Ascending aorta (tissue), 2 donors: ENCODE results near the gene ABCC1. TPM values are rescaled to one million over a fixed set of nuclear protein-coding genes. Genes with fewer than 3 reads are reported as not detected.

Experiments
- DNase-seq, 2 donors: peaks; one replicate each; pipeline ENCODE4 v3.0.0-alpha.2; 2019; ENCODE audit warnings: low spot score in 2 of 2
- H3K27ac ChIP-seq, 2 donors: fragments of 200-600 bp; sonication (generic); one replicate each; pipeline ENCODE4 v1.5.1; 2016 to 2017; ENCODE audit warnings: mild to moderate bottlenecking in 1 of 2
- H3K27me3 ChIP-seq: fragments of 200-600 bp; sonication (generic); one replicate; pipeline ENCODE4 v1.5.1; 2017
- H3K36me3 ChIP-seq, 2 donors: fragments of 200-600 bp; sonication (generic); one replicate each; pipeline ENCODE4 v1.5.1; 2016
- H3K4me1 ChIP-seq, 2 donors: fragments of 200-600 bp; sonication (generic); one replicate each; pipeline ENCODE4 v1.5.1; 2016 to 2017; ENCODE audit warnings: mild to moderate bottlenecking in 1 of 2
- H3K4me3 ChIP-seq, 2 donors: fragments of 200-600 bp; sonication (generic); one replicate each; pipeline ENCODE4 v1.5.1; 2016 to 2017; ENCODE audit warnings: mild to moderate bottlenecking in 1 of 2
- H3K9me3 ChIP-seq, 2 donors: fragments of 200-600 bp; sonication (generic); one replicate each; pipeline ENCODE4 v1.5.1; 2016
- intact Hi-C: fragments of 100-400 bp; cut with DNase I; formaldehyde crosslinking; loops from one replicate; pipeline ENCODE4 v1.15.1; 2023
- total RNA-seq: library from RNA; depleted of rRNA; stranded (reverse); fragments of >200 nt; gene quantifications from one replicate; pipeline ENCODE4 v1.1.0, GENCODE V29; 2016
- TF ChIP-seq, protein P1 (sequence below), 3 experiments: fragments of 200-600 bp in 2 of 3; fragments of 450-650 bp in 1 of 3; sonication (generic) in 2 of 3; IDR thresholded peaks; one replicate each; pipeline ENCODE4 v1.5.1; 2016 to 2019; ENCODE audit warnings: antibody characterized with exemption in 3 of 3, mild to moderate bottlenecking in 1 of 3, moderate library complexity in 1 of 3

ABCC1 gene
- total RNA-seq, 1 donor from 2014 or later: 144 TPM

DNA sequence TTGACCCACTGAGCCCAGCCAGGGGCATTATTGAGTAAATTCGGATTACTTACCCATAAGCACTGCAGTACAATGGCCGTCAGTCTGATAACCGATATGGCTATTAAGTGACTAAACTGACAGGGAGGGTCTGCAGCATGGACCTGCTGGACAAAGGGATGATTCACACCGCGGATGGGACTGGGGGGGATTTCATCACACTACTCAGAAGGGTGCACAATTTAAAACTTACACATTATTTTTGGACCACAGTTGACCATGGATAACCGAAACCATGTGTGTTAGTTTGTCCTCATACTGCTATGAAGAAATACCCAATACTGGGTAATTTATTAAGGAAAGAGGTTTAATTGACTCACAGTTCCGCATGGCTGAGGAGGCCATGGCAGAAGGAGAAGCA is 167.4 kb downstream of the ABCC1 start:
- no peak overlapping the region for H3K27ac ChIP-seq
- H3K36me3 ChIP-seq: peaks cover 70 to 77% of the 10 kb centered on the region in 2 donors
- H3K4me1 ChIP-seq: no peaks in the 10 kb centered on the region
- H3K4me3 ChIP-seq: no peak overlapping the region
- DNase-seq: no peak
- TF ChIP-seq, protein P1, sequence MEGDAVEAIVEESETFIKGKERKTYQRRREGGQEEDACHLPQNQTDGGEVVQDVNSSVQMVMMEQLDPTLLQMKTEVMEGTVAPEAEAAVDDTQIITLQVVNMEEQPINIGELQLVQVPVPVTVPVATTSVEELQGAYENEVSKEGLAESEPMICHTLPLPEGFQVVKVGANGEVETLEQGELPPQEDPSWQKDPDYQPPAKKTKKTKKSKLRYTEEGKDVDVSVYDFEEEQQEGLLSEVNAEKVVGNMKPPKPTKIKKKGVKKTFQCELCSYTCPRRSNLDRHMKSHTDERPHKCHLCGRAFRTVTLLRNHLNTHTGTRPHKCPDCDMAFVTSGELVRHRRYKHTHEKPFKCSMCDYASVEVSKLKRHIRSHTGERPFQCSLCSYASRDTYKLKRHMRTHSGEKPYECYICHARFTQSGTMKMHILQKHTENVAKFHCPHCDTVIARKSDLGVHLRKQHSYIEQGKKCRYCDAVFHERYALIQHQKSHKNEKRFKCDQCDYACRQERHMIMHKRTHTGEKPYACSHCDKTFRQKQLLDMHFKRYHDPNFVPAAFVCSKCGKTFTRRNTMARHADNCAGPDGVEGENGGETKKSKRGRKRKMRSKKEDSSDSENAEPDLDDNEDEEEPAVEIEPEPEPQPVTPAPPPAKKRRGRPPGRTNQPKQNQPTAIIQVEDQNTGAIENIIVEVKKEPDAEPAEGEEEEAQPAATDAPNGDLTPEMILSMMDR (IDR thresholded peaks at IDR 0.05): no peak
- intact Hi-C loops: no loop called here
- no peaks in the 10 kb centered on the region for H3K9me3 ChIP-seq
- H3K27me3 ChIP-seq: no peaks in the 10 kb centered on the region

DNA sequence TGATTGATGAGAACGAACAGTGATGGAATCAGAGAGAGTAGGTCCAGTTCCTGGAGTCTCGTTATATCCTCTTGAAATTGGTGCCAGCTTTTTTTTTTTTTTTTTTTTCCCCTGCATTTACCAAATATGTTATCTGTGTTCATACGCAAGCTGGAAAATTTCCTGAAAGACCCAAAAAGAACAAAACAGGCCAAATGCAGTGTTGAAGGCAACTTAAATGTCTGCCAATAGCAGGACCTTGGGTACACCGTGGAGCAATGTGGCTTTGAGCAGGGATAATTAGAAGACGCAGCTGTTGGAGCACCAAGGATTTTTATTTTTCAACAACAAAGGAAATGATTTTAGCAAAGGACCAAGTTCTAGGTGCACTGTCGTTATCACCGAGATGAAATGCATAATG is 168.9 kb downstream of the ABCC1 start:
- TF ChIP-seq, protein P1 (IDR thresholded peaks at IDR 0.05): no peak
- no peak overlapping the region for H3K27ac ChIP-seq
- peaks cover 68 to 77% of the 10 kb centered on the region in 2 donors for H3K36me3 ChIP-seq

DNA sequence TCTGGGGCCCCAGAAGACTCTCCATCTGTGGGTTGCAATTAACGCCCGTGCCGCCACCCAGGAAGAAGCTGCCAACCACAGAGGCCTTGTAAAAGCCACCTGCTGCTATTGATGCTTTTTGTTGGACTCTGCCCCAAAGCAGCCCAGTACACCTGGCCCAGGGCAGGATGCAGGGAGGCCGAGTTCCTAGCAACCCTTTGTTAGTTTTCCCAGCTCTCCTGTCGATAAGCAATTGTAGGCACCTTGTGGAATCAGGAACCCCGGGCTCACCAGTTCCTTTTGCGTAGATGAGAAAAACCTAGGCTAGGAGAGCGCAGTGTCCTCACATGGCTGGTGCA is 170.6 kb downstream of the ABCC1 start:
- intact Hi-C loops: loop anchor here (5.0 to 10.0 kb wide), 2 partner anchors 233 to 355 kb away; partner anchors contain the start of gene CEP20
- no peak overlapping the region for H3K4me3 ChIP-seq
- TF ChIP-seq, protein P1 (IDR thresholded peaks at IDR 0.05): no peak
- H3K9me3 ChIP-seq: peaks cover 4 to 5% of the 10 kb centered on the region in 2 donors
- H3K36me3 ChIP-seq: peaks cover 64 to 66% of the 10 kb centered on the region in 2 donors
- no peak for DNase-seq
- no peaks in the 10 kb centered on the region for H3K27me3 ChIP-seq
- H3K27ac ChIP-seq: peak overlapping the region in 1 of 2 donors; percentile 8
- no peaks in the 10 kb centered on the region for H3K4me1 ChIP-seq

More for the DNA sequence above, 168.9 kb downstream of the ABCC1 start:
- H3K4me1 ChIP-seq: no peaks in the 10 kb centered on the region
- no peaks in the 10 kb centered on the region for H3K9me3 ChIP-seq
- intact Hi-C loops: no loop called here
- no peak overlapping the region for H3K4me3 ChIP-seq
- no peak for DNase-seq
- no peaks in the 10 kb centered on the region for H3K27me3 ChIP-seq

DNA sequence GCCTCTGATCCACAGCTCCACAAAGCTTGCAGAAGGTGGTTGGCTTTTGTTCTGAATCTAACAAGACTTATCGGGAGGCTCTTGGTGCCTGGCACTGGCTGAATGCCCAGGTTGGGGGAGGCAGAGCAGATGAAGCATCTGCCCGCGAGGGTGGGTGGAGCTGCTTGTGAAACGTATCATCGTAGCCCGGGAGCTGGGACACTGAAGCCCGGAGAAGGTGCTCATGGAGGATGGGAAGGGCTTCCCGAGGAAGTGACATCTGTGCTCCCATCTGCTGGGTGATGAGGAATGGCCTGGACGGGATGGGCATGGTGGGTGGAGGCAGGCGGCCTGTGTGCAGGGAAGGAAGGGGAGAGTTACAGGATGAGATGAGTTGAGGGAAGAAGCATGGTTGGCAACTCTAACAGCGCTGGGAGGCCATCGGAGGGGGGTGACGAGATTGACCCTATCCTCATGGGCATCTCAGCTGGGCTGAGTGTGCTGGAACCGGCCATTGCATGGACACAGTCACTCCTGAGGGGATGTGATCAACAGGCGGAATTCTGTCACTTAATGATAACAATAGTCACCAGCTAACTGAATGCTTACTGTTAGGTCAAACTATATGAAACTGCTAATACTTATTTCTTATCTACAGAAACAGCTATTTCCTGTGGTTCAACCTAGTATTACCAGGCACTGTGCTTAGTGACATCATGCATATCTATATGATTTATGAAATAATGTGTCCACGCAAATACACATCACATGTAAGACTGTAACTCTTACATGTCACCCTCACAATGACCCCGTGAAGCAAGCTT is 171.2 kb downstream of the ABCC1 start:
- TF ChIP-seq, protein P1 (IDR thresholded peaks at IDR 0.05): no peak
- H3K4me1 ChIP-seq: no peaks in the 10 kb centered on the region
- H3K27ac ChIP-seq: peak overlapping the region; percentile 8 to 37
- peaks cover 60 to 66% of the 10 kb centered on the region in 2 donors for H3K36me3 ChIP-seq
- no peak for DNase-seq
- H3K9me3 ChIP-seq: peaks cover 7 to 8% of the 10 kb centered on the region in 2 donors
- intact Hi-C loops: loop anchor here (5.0 to 10.0 kb wide), 2 partner anchors 233 to 356 kb away; partner anchors contain the start of gene CEP20
- H3K27me3 ChIP-seq: no peaks in the 10 kb centered on the region
- no peak overlapping the region for H3K4me3 ChIP-seq

DNA sequence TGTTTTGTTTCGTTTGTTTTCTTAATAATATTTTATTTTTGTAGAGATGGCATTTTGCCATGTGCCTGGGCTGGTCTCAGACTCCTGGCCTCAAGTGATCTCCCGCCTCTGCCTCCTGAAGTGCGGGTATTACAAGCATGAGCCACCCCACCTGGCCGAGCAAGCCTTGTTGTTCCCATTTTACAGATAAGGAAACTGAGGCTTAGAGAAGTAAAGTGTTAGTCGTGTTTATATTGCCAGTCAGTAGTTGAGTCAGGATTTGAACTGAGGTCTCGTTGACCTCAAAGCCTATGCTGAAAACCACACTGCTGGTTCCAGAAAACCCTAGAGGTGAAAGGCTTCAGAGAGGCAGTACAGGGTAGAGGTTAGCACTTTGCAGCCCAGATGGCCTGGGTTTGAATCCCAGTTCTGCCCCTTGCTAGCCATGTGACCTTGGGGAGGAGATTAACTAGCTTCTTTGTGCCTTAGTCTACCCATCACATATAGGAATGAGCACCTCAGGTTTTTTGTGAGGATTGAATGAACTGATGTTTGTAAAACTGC is 171.8 kb downstream of the ABCC1 start:
- H3K4me1 ChIP-seq: no peaks in the 10 kb centered on the region
- peaks cover 53 to 66% of the 10 kb centered on the region in 2 donors for H3K36me3 ChIP-seq

More for the DNA sequence above, 171.8 kb downstream of the ABCC1 start:
- no peaks in the 10 kb centered on the region for H3K27me3 ChIP-seq
- no peak overlapping the region for H3K4me3 ChIP-seq
- intact Hi-C loops: loop anchor here (5.0 to 10.0 kb wide), 2 partner anchors 234 to 356 kb away; partner anchors contain the start of gene CEP20
- H3K9me3 ChIP-seq: peaks cover 7 to 8% of the 10 kb centered on the region in 2 donors
- TF ChIP-seq, protein P1 (IDR thresholded peaks at IDR 0.05): no peak
- peak overlapping the region; percentile 8 to 21 for H3K27ac ChIP-seq
- DNase-seq: no peak
